Tibial artery (tissue), 4 donors: ENCODE data around the gene INO80E.

Source experiments
- DNase-seq, 2 donors: peaks; one replicate each; pipeline ENCODE4 v3.0.0-alpha.2; 2019
- H3K27ac ChIP-seq, 2 donors: fragments of 200-600 bp; sonication (generic) in 1 of 2; 1 replicate in 1 of 2; 2 replicates in 1 of 2; pipeline ENCODE4 v1.5.1; 2018 to 2019; ENCODE audit warnings: mild to moderate bottlenecking in 1 of 2
- H3K27me3 ChIP-seq, 2 donors: fragments of 200-600 bp; sonication (generic) in 1 of 2; one replicate each; pipeline versions ENCODE4 v1.5.1 to v1.6.0; 2016 to 2019
- H3K36me3 ChIP-seq, 3 donors: fragments of 200-600 bp; sonication (generic) in 2 of 3; one replicate each; pipeline ENCODE4 v1.5.1; 2016 to 2019; ENCODE audit warnings: mild to moderate bottlenecking in 2 of 3
- H3K4me1 ChIP-seq, 4 donors: fragments of 200-600 bp; sonication (generic) in 2 of 4; 1 replicate in 3 of 4; 2 replicates in 1 of 4; pipeline ENCODE4 v1.5.1; 2016 to 2019
- H3K4me3 ChIP-seq, 2 donors: fragments of 200-600 bp; sonication (generic) in 1 of 2; 1 replicate in 1 of 2; 2 replicates in 1 of 2; pipeline ENCODE4 v1.5.1; 2018 to 2019; ENCODE audit warnings: mild to moderate bottlenecking in 2 of 2
- H3K9me3 ChIP-seq, 3 donors: fragments of 200-600 bp; sonication (generic) in 1 of 3; one replicate each; pipeline ENCODE4 v1.5.1; 2016 to 2019
- CTCF ChIP-seq, 2 experiments: fragments of 200-600 bp in 1 of 2; fragments of 450-650 bp in 1 of 2; IDR thresholded peaks; one replicate each; pipeline ENCODE4 v1.5.1; 2017 to 2019; ENCODE audit warnings: antibody characterized with exemption in 2 of 2, mild to moderate bottlenecking in 1 of 2, moderate library complexity in 1 of 2
- intact Hi-C: fragments of 100-400 bp; cut with DNase I; formaldehyde crosslinking; loops from one replicate; pipeline ENCODE4 v1.15.0; 2023; ENCODE audit warnings: low total_unique reads

The INO80E gene

GRCh38 chr16:30025574-30025973 is 29.5 kb downstream of the INO80E start:
- Histone ChIP-seq H3K4me1 (peaks cover 0 to 14% (median 10%) of the 10 kb centered on the region in 4 donors), H3K27ac (no peak overlapping the region), H3K9me3 (no peaks in the 10 kb centered on the region), H3K36me3 (no peaks in the 10 kb centered on the region), H3K27me3 (peaks cover 0 to 82% of the 10 kb centered on the region in 2 donors), H3K4me3 (no peak overlapping the region)
- DNase-seq: no peak
- intact Hi-C loops: no loop called here
- TF ChIP-seq CTCF (IDR thresholded peaks at IDR 0.05): no peak

GRCh38 chr16:30026449-30026848 is 30.4 kb downstream of the INO80E start:
- intact Hi-C loops: no loop called here
- Histone ChIP-seq H3K36me3 (no peaks in the 10 kb centered on the region), H3K9me3 (no peaks in the 10 kb centered on the region), H3K4me3 (no peak overlapping the region), H3K27ac (no peak overlapping the region), H3K27me3 (peaks cover 0 to 91% of the 10 kb centered on the region in 2 donors), H3K4me1 (peaks cover 0 to 15% (median 12%) of the 10 kb centered on the region in 4 donors)
- no peak for TF ChIP-seq CTCF (IDR thresholded peaks at IDR 0.05)
- DNase-seq: no peak

GRCh38 chr16:30027588-30028437 is 31.8 kb downstream of the INO80E start:
- Histone ChIP-seq H3K4me1 (peaks cover 0 to 17% (median 10%) of the 10 kb centered on the region in 4 donors), H3K36me3 (no peaks in the 10 kb centered on the region), H3K27ac (no peak overlapping the region), H3K9me3 (no peaks in the 10 kb centered on the region), H3K4me3 (no peak overlapping the region), H3K27me3 (peaks cover 0 to 100% of the 10 kb centered on the region in 2 donors)
- no peak for TF ChIP-seq CTCF (IDR thresholded peaks at IDR 0.05)
- intact Hi-C loops: no loop called here
- no peak for DNase-seq

GRCh38 chr16:30028438-30029076 is 32.5 kb downstream of the INO80E start:
- Histone ChIP-seq H3K27me3 (peaks cover 0 to 100% of the 10 kb centered on the region in 2 donors), H3K4me1 (peaks cover 0 to 17% (median 10%) of the 10 kb centered on the region in 4 donors), H3K4me3 (no peak overlapping the region), H3K9me3 (no peaks in the 10 kb centered on the region), H3K27ac (no peak overlapping the region), H3K36me3 (no peaks in the 10 kb centered on the region)
- intact Hi-C loops: no loop called here
- TF ChIP-seq CTCF (IDR thresholded peaks at IDR 0.05): no peak
- DNase-seq: no peak

GRCh38 chr16:30030011-30030685 is 34.1 kb downstream of the INO80E start:
- Histone ChIP-seq H3K4me1 (peaks cover 0 to 17% (median 10%) of the 10 kb centered on the region in 4 donors), H3K27ac (no peak overlapping the region), H3K36me3 (no peaks in the 10 kb centered on the region), H3K27me3 (peaks cover 0 to 98% of the 10 kb centered on the region in 2 donors), H3K9me3 (no peaks in the 10 kb centered on the region), H3K4me3 (no peak overlapping the region)
- DNase-seq: no peak
- intact Hi-C loops: no loop called here
- TF ChIP-seq CTCF (IDR thresholded peaks at IDR 0.05): no peak
